Activated naive CD4-positive, alpha-beta T cell (primary cell): ENCODE results near the gene FAM169A.
"Not testable (repeated sequence)": the region's sequence is repeated elsewhere in the genome, so short reads cannot be mapped to it uniquely, and the experiment has no call there.

Source experiments
- DNase-seq, 4 experiments: peaks; one replicate each; lab custom pipeline; 2025; lab: John Stamatoyannopoulos, UW

FAM169A gene

GRCh38 chr5:74801197-74801596 is 65.0 kb downstream of the FAM169A start:
- no peak for DNase-seq

GRCh38 chr5:74798977-74799911 is 66.9 kb downstream of the FAM169A start:
- no peak for DNase-seq

DNA sequence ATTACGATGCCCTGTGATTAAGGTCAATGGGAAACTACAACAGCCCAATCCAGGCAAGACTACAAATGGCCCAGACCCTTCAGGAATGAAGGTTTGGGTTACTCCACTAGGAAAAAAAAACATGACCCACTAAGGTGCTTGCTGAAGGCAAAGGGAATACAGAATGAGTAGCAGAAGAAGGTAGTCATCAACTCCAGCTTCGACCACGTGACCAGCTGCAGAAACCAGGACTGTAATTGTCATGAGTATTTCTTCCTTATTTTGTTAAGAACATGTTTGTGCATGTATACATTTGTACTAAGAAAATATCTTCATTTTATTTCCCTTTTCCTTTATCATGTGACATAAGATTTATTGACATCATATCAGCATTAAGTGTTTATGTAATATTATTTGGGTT is 74.5 kb downstream of the FAM169A start:
- DNase-seq: not testable (repeated sequence)

DNA sequence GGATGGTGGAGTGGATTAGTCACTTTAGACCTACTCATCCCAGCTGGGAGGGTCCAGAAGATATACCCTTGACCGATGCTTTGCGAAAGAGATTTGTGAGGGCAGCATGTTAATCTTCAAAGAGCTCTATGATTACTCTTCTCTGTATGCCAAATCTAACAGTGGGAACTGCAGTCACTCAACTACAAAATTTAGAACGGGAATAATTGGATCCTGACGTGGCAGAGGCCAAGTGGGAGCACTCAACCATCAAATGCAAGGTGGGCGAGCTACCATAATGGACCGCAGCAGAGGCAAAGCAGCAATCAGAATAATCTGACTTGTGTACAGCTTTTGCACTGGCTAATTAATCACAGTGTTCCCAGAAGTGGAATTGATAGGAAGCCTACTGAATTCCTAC is 78.8 kb downstream of the FAM169A start:
- DNase-seq: no peak

- DNase-seq: no peak
Measured at GRCh38 chr5:74786851-74787250, 79.3 kb downstream of the FAM169A start.

- no peak for DNase-seq
Measured at GRCh38 chr5:74778609-74779008, 87.6 kb downstream of the FAM169A start.

DNA sequence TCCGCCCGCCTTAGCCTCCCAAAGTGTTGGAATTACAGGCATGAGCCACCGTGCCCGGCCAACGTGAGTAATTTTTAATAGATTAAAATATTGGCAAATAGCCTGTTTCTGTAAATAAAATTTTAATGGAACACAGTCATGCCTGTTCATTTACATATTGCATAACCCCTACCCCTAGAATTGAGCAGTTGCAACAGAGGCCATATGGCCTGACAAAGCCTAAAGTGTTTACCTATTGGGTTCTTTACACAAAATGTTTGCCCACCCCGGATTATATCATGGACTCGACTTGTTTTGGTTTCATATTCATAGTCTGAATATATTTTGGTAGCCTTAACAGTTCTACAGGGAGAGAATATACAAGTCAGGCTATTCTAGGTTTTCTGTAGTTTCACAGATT is 93.8 kb downstream of the FAM169A start:
- DNase-seq: no peak

DNA sequence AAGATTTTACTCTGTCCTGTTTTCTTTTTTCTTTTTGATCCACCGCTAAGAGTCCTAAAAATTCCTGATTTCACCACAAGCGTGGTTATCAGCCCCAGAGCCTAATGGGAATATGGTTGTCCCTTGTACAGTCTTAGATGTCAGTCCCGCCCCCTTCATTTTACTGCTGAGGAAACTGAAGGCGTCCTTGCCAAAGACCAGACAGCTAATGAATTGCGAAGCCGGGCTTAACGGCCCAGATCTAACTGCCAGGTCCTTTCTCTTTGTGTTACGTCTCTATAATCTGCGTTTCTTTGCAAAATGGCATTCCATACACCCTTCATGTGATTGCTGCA is 98.6 kb downstream of the FAM169A start:
- no peak for DNase-seq

DNA sequence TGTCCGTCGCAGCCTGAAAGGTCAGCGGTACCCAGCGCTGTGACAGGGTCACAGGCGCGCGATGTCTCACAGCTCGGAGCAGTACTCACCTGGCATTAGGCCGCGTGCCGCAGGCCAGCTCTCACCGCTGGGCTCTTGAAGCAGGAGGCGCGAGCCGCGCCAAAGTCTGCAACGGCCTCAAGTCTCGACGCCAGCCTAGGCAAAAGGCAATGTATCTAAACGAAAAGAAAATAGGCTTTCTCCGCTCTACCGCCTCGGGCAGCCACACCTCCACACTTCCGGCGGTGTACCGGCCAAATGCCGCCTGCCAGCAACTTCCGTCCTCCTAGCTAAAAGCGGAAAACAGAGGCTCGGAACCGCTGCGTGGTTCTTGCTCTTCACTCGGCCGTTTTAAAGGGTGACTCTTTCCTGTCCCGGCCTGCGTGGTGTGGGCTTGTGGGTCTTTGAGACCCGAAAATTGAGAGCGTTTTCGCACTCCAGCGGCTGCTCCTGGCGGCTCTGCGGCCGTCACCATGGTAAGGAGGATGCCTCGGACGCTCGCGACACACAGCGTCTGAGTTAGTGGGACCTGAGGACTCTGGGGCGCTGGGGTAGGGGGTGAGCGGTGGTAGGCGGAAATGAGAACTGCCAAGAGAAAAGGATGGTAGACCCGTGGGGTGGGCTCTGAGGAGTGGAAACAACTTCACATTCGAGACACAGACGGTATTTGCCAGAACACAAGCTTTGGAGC is 99.2 kb downstream of the FAM169A start, which contains the start of the genes GFM2 and NSA2:
Gene GFM2, minus strand, starts transcription at position 269 of the 730 bp plus-strand sequence. CDS start 3,375 bp downstream, outside the sequence.
Gene NSA2, plus strand, starts transcription at position 401 of the 730 bp plus-strand sequence. Its CDS starts 112 bp downstream, at position 513.
- DNase-seq: peak; percentile 79 to 90 (median 84)

DNA sequence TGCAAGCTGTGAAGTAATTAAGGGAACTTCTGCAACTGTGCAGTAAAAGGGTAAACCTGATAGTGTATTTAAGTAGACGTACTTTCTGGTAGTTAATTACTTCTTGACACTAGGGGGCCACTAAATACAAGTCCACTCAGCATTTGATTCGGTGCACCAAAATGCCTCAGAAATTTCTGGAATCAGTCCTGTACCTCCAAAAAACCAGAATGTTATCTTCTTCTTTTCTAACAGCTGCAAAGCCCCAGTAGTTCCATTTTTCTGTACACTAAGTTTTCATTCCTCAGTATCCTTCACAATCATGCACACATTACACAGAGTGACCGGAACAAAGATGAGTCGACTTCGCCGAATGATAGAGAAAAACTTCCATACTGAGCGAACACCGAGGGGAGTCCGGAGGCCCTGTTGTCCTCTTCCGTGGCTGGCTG is 99.8 kb downstream of the FAM169A start:
- no peak for DNase-seq

GRCh38 chr5:74765929-74766328 is 100.3 kb downstream of the FAM169A start:
- no peak for DNase-seq

GRCh38 chr5:74765201-74765600 is 101.0 kb downstream of the FAM169A start:
- DNase-seq: no peak

GRCh38 chr5:74763504-74763903 is 102.7 kb downstream of the FAM169A start:
- no peak for DNase-seq

DNA sequence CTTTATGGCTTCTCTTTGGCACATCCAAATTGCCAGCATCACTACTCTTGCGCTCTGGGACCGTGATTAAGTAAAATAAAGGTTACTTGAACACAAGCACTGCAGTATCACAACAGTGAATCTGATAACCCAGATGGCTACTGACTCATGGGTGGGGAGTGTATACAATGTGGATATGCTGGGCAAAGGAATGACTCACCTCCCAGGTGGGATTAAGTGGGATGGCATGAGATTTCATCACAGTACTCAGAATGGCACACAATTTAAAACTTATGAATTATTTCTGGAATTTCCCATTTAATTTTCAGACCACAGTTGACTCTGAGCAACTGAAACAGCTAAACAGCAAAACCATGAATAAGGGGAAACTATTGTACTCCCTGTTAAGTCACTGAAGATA is 103.6 kb downstream of the FAM169A start:
- DNase-seq: no peak

DNA sequence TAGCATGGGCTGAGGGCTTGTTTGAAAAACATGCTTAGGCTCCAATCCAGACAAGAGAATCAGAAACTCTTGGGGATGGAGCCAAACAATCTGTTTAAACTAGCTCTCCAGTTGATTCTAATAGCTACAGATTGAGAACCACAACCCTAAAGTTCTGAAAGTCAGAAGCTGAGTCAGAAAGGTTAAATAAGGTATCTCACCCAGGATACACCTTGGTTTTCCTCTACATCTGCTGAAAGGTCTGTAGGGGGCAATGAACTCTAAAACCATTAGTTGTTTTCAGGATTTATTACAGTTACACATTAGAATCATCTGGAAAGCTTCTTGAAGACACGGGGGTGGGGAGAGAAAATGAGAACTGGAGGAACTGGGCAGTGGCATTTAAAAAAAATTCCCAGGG is 104.9 kb downstream of the FAM169A start:
- no peak for DNase-seq

DNA sequence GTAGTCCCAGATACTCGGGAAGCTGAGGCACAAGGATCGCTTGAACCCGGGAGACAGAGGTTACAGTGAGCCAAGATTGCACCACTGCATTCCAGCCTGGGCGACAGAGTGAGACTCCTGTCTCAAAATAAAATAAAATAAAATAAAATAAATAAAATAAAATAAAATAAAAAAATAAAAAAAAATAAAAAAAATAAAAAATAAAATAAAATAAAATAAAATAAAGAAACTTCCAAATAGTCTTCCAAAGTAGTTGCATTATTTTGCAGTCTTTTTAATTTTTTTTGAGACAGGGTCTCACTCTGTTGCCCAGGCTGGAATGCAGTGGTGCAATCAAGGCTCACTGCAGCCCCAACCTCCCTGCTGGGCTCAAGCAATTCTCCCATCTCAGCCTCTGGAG is 117.4 kb downstream of the FAM169A start:
- DNase-seq: not testable (repeated sequence)

GRCh38 chr5:74738406-74738805 is 127.8 kb downstream of the FAM169A start:
- DNase-seq: no peak

DNA sequence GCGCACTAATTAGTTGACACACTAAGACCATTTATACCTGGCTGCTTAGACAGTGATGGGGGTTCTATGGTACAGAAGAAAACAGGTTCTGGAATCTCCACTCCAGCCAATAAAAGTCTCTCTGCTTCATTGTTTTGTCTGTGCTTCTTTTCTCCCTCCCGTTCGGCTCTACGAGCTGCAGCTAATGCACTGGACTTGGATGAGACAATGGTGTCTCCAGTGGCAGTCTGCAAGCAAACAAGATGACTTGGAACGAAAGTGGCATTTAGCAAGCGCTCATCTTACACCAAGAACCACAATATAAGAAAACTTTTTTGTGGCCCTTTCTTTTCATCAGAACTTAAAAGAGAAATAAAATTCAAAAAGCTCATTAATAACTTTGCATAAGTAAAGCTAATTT is 129.4 kb downstream of the FAM169A start:
- DNase-seq: no peak
